HCT116 (cell line): ENCODE data around the gene USP27X. TPM values are rescaled to one million over a fixed set of nuclear protein-coding genes. Genes with fewer than 3 reads are reported as not detected.

ENCODE experiments used
- ATAC-seq: fragments of 200-7000 bp; cut with Tn5 transposase; 2 replicates; pipeline ENCODE4 v1.9.1; 2020; ENCODE audit warnings: mild to moderate bottlenecking, moderate library complexity
- BruUV-seq: library from RNA; stranded (reverse); fragments of 400-500 nt; replicated peaks from 2 replicates; lab custom pipeline; 2021; lab: Mats Ljungman, UMichigan
- CTCF ChIA-PET: fragments of 300-600 bp; sonication (Branson Sonifier 250); formaldehyde crosslinking; loops from one replicate; lab custom pipeline; 2021; ENCODE audit warnings: antibody characterized with exemption; lab: Charles Lee
- POLR2A ChIA-PET: fragments of 300-600, 350-600 bp; sonication (Branson Sonifier 250); formaldehyde crosslinking; loops from one replicate; lab custom pipeline; 2021; ENCODE audit warnings: antibody characterized with exemption; lab: Charles Lee
- RAD21 ChIA-PET, 2 experiments: fragments of 300-600 bp; sonication (Branson Sonifier 250); formaldehyde crosslinking; loops; one replicate each; lab custom pipeline; 2023; ENCODE audit warnings: low total read pairs in 2 of 2; ENCODE audit not compliant: uncharacterized antibody in 2 of 2, unreplicated experiment in 2 of 2, low non-redundant PET in 1 of 2; lab: Charles Lee
- DNase-seq: peaks from one replicate; pipeline ENCODE4 v3.0.0-alpha.2; 2010; ENCODE audit warnings: low read depth, low spot score
- H2AFZ ChIP-seq: fragments of 200-600 bp; shearing (Covaris generic), sonication (generic); 2 replicates; pipeline ENCODE4 v1.6.1; 2017; ENCODE audit warnings: low read depth, mixed run types, mixed read lengths, antibody characterized with exemption, low read length; ENCODE audit not compliant: poor library complexity, severe bottlenecking
- H3K27ac ChIP-seq: 2 replicates; pipeline ENCODE4 v1.5.1; 2012; ENCODE audit warnings: low read depth, low read length
- H3K27me3 ChIP-seq: fragments of 200-600 bp; sonication (generic); 2 replicates; pipeline ENCODE4 v1.6.1; 2016; ENCODE audit warnings: mixed run types, low read length, mixed read lengths; ENCODE audit not compliant: insufficient read depth
- H3K36me3 ChIP-seq, 2 experiments: fragments of 200-500 bp in 1 of 2; fragments of 200-600 bp in 1 of 2; sonication (Bioruptor generic) in 1 of 2; sonication (generic) in 1 of 2; 2 replicates each; pipeline versions ENCODE4 v1.5.1 to v1.6.1; 2014 to 2016; ENCODE audit warnings: low read length in 2 of 2, inconsistent platforms in 1 of 2, mixed read lengths in 1 of 2, mixed run types in 1 of 2; ENCODE audit not compliant: insufficient read depth in 2 of 2, control insufficient read depth in 1 of 2
- H3K4me1 ChIP-seq, 2 experiments: fragments of 200-600 bp in 1 of 2; sonication (generic) in 1 of 2; 2 replicates each; pipeline versions ENCODE4 v1.5.1 to v1.6.1; 2012 to 2017; ENCODE audit warnings: low read length in 2 of 2, inconsistent platforms in 1 of 2, mild to moderate bottlenecking in 1 of 2, mixed read lengths in 1 of 2, mixed run types in 1 of 2, moderate library complexity in 1 of 2; ENCODE audit not compliant: insufficient read depth in 2 of 2, control insufficient read depth in 1 of 2
- H3K4me2 ChIP-seq: fragments of 200-600 bp; sonication (generic); 2 replicates; pipeline ENCODE4 v1.6.1; 2017; ENCODE audit warnings: mixed run types, low read length, mixed read lengths
- H3K4me3 ChIP-seq, 2 experiments: fragments of 200-600 bp in 1 of 2; sonication (generic) in 1 of 2; replicated peaks in 1 of 2; 2 replicates each; pipeline ENCODE4 v1.5.1; 2011 to 2016; ENCODE audit warnings: low read length in 2 of 2, control low read depth in 1 of 2, low read depth in 1 of 2, mild to moderate bottlenecking in 1 of 2, mixed read lengths in 1 of 2, mixed run types in 1 of 2
- H3K79me2 ChIP-seq: fragments of 200-600 bp; sonication (generic); 2 replicates; pipeline ENCODE4 v1.6.1; 2017; ENCODE audit warnings: mild to moderate bottlenecking, mixed run types, low read length, moderate library complexity, mixed read lengths; ENCODE audit not compliant: insufficient read depth
- H3K9ac ChIP-seq: fragments of 200-600 bp; sonication (generic); 2 replicates; pipeline ENCODE4 v1.6.1; 2016; ENCODE audit warnings: low read length, mixed read lengths
- H3K9me2 ChIP-seq: fragments of 200-600 bp; sonication (generic), shearing (Covaris generic); 2 replicates; pipeline ENCODE4 v1.6.1; 2017; ENCODE audit warnings: mixed run types, mild to moderate bottlenecking, moderate library complexity; ENCODE audit not compliant: insufficient read depth
- H3K9me3 ChIP-seq, 2 experiments: fragments of 200-500 bp in 1 of 2; fragments of 200-600 bp in 1 of 2; sonication (Bioruptor generic) in 1 of 2; sonication (generic) in 1 of 2; 2 replicates each; pipeline ENCODE4 v1.6.1; 2014 to 2017; ENCODE audit warnings: low read length in 2 of 2, mixed read lengths in 2 of 2, inconsistent platforms in 1 of 2, low read depth in 1 of 2, mild to moderate bottlenecking in 1 of 2, mixed run types in 1 of 2, moderate library complexity in 1 of 2; ENCODE audit not compliant: control insufficient read depth in 1 of 2, insufficient read depth in 1 of 2
- H4K20me1 ChIP-seq: fragments of 200-600 bp; sonication (generic), shearing (Covaris generic); 2 replicates; pipeline ENCODE4 v1.6.1; 2017; ENCODE audit warnings: mixed run types, mild to moderate bottlenecking, moderate library complexity; ENCODE audit not compliant: insufficient read depth
- ATF3 ChIP-seq: IDR thresholded peaks from 2 replicates; pipeline ENCODE4 v1.6.1; 2012
- CBX3 ChIP-seq: IDR thresholded peaks from 2 replicates; pipeline ENCODE4 v1.6.1; 2012; ENCODE audit warnings: low read depth
- CEBPB ChIP-seq: IDR thresholded peaks from 2 replicates; pipeline ENCODE4 v1.6.1; 2012; ENCODE audit warnings: low read depth
- EZH2 ChIP-seq: fragments of 200-600 bp; sonication (generic); IDR thresholded peaks from 2 replicates; pipeline ENCODE4 v1.6.1; 2017; ENCODE audit warnings: antibody characterized with exemption, mixed run types
- FOSL1 ChIP-seq: IDR thresholded peaks from 2 replicates; pipeline ENCODE4 v1.6.1; 2012; ENCODE audit warnings: low read depth
- MAX ChIP-seq: IDR thresholded peaks from 2 replicates; pipeline ENCODE4 v1.6.1; 2012
- POLR2A ChIP-seq: IDR thresholded peaks from 2 replicates; pipeline ENCODE4 v1.7.0; 2011; ENCODE audit warnings: borderline replicate concordance; ENCODE audit not compliant: insufficient read depth, insufficient read length; ENCODE audit errors: extremely low read depth
- RAD21 ChIP-seq: IDR thresholded peaks from 2 replicates; pipeline ENCODE4 v1.6.1; 2012; ENCODE audit warnings: low read depth, mild to moderate bottlenecking
- ZFX ChIP-seq: fragments of 450-650 bp; IDR thresholded peaks from 2 replicates; pipeline ENCODE4 v1.6.1; 2017
- intact Hi-C: fragments of 100-400 bp; cut with micrococcal nuclease; formaldehyde crosslinking; loops from 2 replicates; pipeline ENCODE4 v1.10.0; 2022
- total RNA-seq: library from RNA; stranded (reverse); gene quantifications from one replicate; pipeline ENCODE4 v1.2.1, GENCODE V29; 2021; ENCODE audit not compliant: unreplicated experiment
- TF ChIP-seq, protein P1 (sequence below), 3 experiments: fragments of 200-600 bp in 1 of 3; sonication (generic) in 1 of 3; IDR thresholded peaks in 2 of 3; conservative IDR thresholded peaks in 1 of 3; 2 replicates each; pipeline ENCODE4 v1.5.1; 2012 to 2017; ENCODE audit warnings: low read depth in 2 of 3, low read length in 2 of 3, antibody characterized with exemption in 1 of 3, borderline replicate concordance in 1 of 3, control low read depth in 1 of 3, mild to moderate bottlenecking in 1 of 3, mixed read lengths in 1 of 3, mixed run types in 1 of 3, moderate library complexity in 1 of 3; ENCODE audit not compliant: insufficient read depth in 1 of 3
- TF ChIP-seq, protein P2 (sequence below): IDR thresholded peaks from 2 replicates; pipeline ENCODE4 v1.6.1; 2011; ENCODE audit warnings: mild to moderate bottlenecking, low read length, moderate library complexity; ENCODE audit not compliant: insufficient replicate concordance; ENCODE audit errors: extremely low read depth

The USP27X gene
- total RNA-seq, 1 experiment from 2014 or later, result 3.5 TPM

DNA sequence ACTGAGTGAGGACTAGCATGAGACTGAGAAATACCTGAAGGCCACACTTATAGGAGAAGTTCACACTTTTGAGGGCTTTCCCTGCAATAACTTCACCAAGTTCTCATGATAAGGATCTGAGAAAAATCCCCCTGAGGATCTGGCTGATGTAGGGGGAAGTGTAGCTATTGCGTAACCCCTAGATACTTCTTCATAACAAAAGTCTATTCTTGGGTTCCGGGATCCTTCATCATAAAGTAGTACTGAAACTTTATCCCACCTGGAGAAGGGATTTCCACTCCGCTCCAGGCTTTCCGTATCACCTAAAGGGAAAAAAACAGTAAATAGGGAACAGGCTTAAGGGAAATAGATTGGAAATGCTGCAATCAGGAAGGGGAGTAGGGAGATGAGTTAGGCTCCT lies 13.3 kb downstream of the USP27X start:
- RAD21 ChIA-PET, result no interaction called here
- H3K4me3 ChIP-seq, result no peak overlapping the region
- H3K9me2 ChIP-seq, result no peaks in the 10 kb centered on the region
- ATAC-seq (no peak), DNase-seq (no peak)
- H2AFZ ChIP-seq, result no peak overlapping the region
- H4K20me1 ChIP-seq, result no peaks in the 10 kb centered on the region
- H3K36me3 ChIP-seq, result no peaks in the 10 kb centered on the region
- H3K4me2 ChIP-seq, result no peak overlapping the region
- H3K4me1 ChIP-seq, result no peaks in the 10 kb centered on the region
- CTCF ChIA-PET, result no interaction called here
- intact Hi-C loops, result no loop called here
- H3K27ac ChIP-seq, result no peak overlapping the region
- POLR2A ChIA-PET, result no interaction called here
- TF ChIP-seq MAX (no peak), POLR2A (no peak), FOSL1 (no peak), ATF3 (no peak), EZH2 (no peak), ZFX (no peak), CBX3 (no peak), CEBPB (no peak)
- TF ChIP-seq, protein P1, sequence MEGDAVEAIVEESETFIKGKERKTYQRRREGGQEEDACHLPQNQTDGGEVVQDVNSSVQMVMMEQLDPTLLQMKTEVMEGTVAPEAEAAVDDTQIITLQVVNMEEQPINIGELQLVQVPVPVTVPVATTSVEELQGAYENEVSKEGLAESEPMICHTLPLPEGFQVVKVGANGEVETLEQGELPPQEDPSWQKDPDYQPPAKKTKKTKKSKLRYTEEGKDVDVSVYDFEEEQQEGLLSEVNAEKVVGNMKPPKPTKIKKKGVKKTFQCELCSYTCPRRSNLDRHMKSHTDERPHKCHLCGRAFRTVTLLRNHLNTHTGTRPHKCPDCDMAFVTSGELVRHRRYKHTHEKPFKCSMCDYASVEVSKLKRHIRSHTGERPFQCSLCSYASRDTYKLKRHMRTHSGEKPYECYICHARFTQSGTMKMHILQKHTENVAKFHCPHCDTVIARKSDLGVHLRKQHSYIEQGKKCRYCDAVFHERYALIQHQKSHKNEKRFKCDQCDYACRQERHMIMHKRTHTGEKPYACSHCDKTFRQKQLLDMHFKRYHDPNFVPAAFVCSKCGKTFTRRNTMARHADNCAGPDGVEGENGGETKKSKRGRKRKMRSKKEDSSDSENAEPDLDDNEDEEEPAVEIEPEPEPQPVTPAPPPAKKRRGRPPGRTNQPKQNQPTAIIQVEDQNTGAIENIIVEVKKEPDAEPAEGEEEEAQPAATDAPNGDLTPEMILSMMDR (IDR thresholded peaks at IDR 0.05 in 2 of 3, conservative IDR thresholded peaks at IDR 0.05 in 1 of 3; ENCODE audit: borderline replicate concordance in 1 of 3, insufficient read depth in 1 of 3, low read depth in 2 of 3, low read length in 2 of 3), result no peak
- TF ChIP-seq, all 23 proteins: peak for 0
- Histone ChIP-seq H3K9me3 (no peaks in the 10 kb centered on the region), H3K79me2 (no peaks in the 10 kb centered on the region), H3K27me3 (no peaks in the 10 kb centered on the region), H3K9ac (no peak overlapping the region)
- no TSS peak for BruUV-seq

DNA sequence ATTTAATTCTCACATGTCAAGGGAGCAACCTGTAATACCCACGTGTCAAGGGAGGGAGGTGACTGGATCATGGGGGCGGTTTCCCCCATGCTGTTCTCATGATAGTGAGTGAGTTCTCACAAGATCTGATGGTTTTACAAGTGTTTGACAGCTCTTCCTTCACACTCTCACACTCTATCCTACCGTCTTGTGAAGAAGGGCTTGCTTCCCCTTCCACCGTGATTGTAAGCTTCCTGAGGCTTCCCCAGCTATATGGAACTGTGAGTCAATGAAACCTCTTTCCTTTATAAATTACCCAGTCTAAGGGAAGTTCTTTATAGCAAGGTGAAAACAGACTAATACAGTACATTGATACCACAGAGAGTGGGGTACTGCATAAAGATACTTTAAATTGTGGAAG lies 17.7 kb downstream of the USP27X start:
- H4K20me1 ChIP-seq, result no peaks in the 10 kb centered on the region
- H3K9me2 ChIP-seq, result no peaks in the 10 kb centered on the region
- H3K9ac ChIP-seq, result no peak overlapping the region
- DNase-seq (no peak), ATAC-seq (no peak)
- no TSS peak for BruUV-seq
- intact Hi-C loops, result no loop called here
- CTCF ChIA-PET, result no interaction called here
- POLR2A ChIA-PET, result no interaction called here
- H3K79me2 ChIP-seq, result no peaks in the 10 kb centered on the region
- no peak for TF ChIP-seq FOSL1
- TF ChIP-seq RAD21, result no peak
- no peak for TF ChIP-seq ATF3
- no peak for TF ChIP-seq MAX
- TF ChIP-seq, protein P2, sequence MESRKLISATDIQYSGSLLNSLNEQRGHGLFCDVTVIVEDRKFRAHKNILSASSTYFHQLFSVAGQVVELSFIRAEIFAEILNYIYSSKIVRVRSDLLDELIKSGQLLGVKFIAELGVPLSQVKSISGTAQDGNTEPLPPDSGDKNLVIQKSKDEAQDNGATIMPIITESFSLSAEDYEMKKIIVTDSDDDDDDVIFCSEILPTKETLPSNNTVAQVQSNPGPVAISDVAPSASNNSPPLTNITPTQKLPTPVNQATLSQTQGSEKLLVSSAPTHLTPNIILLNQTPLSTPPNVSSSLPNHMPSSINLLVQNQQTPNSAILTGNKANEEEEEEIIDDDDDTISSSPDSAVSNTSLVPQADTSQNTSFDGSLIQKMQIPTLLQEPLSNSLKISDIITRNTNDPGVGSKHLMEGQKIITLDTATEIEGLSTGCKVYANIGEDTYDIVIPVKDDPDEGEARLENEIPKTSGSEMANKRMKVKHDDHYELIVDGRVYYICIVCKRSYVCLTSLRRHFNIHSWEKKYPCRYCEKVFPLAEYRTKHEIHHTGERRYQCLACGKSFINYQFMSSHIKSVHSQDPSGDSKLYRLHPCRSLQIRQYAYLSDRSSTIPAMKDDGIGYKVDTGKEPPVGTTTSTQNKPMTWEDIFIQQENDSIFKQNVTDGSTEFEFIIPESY, result no peak
- TF ChIP-seq, protein P1 (IDR thresholded peaks at IDR 0.05 in 2 of 3, conservative IDR thresholded peaks at IDR 0.05 in 1 of 3; ENCODE audit: borderline replicate concordance in 1 of 3, insufficient read depth in 1 of 3, low read depth in 2 of 3, low read length in 2 of 3), result no peak
- H3K9me3 ChIP-seq, result no peaks in the 10 kb centered on the region
- no peak overlapping the region for H3K4me2 ChIP-seq
- H2AFZ ChIP-seq, result no peak overlapping the region
- no peaks in the 10 kb centered on the region for H3K27me3 ChIP-seq
- no peaks in the 10 kb centered on the region for H3K36me3 ChIP-seq
- no peaks in the 10 kb centered on the region for H3K4me1 ChIP-seq
- no peak overlapping the region for H3K4me3 ChIP-seq
- RAD21 ChIA-PET, result no interaction called here
- H3K27ac ChIP-seq, result no peak overlapping the region
